IPS-NIHi7 (cell line): ENCODE measurements around the gene TMEM204.

Experiments
- DNase-seq: peaks from one replicate; pipeline ENCODE4 v3.0.0; 2012; ENCODE audit warnings: mixed read lengths; ENCODE audit errors: extremely low spot score

Gene TMEM204

GRCh38 chr16:1520461-1520860 is 13.0 kb upstream of the TMEM204 start:
- no peak for DNase-seq

- DNase-seq, result no peak
Measured at GRCh38 chr16:1523581-1524245, 9.8 kb upstream of the TMEM204 start.

GRCh38 chr16:1524366-1524765 is 9.1 kb upstream of the TMEM204 start:
- no peak for DNase-seq

- DNase-seq, result no peak
Measured at GRCh38 chr16:1525871-1526607, 7.4 kb upstream of the TMEM204 start.

- no peak for DNase-seq
Measured at GRCh38 chr16:1526608-1527555, 6.6 kb upstream of the TMEM204 start.

DNA sequence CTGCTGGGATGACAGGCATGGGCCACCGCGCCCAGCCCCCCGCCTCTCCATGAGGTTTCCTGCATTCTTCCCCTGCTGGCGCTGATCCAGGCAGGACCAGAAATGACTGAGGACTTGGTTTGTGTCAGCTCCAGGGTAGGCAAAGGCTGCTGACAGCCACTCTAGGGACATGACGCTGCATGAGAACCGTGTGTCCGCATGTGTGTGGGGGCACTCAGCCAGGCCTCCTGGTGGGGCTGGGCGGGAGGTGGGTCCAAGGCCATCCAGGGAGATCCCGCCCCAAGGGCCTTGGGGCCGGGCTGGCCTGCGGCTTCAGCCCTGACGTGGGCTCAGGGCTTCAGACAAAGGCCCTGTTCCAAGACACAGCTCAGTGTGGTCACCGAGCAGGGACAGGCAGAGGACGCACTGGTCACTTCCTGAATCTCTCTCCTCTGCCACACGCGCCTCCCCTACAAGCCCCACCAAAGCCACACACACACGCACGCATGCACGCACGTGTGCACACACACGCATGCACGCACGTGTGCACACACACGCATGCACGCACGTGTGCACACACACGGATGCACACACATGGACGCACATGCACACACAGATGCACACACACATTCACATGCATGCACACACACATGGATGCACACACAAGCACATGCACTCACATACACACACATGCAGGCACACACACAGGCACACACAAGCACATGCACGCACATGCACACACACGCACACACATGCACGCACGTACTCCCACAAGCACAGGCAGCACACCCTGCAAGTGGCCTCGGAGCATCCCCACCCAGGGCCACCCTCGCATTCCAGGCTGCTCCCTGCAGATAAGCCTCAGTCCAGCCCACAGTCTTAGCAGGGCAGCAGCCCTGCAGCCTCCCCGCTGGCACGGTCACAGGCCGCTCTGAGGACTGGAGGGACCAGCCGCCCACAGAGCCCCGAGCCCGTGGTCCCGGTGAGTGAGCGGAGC is 5.3 kb upstream of the TMEM204 start:
- no peak for DNase-seq

- no peak for DNase-seq
Measured at GRCh38 chr16:1528921-1529537, 4.4 kb upstream of the TMEM204 start.

GRCh38 chr16:1530349-1530882 is 3.0 kb upstream of the TMEM204 start:
- no peak for DNase-seq

DNA sequence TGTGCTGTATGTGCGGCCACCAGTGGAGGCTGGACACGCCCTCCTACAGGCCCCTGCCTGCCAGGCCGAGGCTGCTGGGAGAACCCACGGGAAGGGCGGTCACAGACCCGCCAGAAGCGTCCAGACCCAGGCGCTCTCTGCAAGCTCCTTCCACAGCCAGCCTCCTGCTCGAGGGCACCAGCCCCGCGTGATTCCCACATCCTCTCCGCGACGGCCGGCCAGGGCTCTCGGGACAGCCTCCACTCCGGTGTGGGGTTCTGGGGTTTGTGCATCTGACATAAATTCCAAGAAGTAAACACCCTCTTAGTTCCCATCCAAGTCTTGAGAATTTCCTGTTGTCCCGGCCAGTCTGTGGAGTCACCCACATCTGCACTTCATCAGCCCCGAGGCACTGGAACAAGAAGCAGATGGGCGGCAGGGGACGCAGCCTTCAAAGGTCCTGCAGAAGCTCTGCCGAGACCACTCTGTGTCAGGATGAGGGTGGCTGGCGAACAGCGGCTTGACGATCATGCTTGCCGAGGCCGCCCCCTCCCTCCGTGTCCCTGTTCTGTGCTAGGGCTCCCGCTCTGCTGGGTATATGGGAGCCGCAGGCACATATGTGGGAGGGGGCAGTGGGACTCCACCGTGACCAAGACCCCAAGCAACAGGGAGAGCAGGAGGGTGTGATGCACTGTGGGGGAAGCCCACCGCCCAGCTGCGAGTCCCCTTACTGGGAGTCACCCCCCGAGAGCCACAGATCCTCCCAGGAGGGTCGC is 2.4 kb upstream of the TMEM204 start:
- no peak for DNase-seq

GRCh38 chr16:1531638-1531910 is 1.9 kb upstream of the TMEM204 start:
- DNase-seq, result no peak

- DNase-seq, result no peak
Measured at GRCh38 chr16:1532081-1532760, 1.2 kb upstream of the TMEM204 start.

- DNase-seq, result no peak
Measured at GRCh38 chr16:1532771-1533170, 695 bp upstream of the TMEM204 start.

DNA sequence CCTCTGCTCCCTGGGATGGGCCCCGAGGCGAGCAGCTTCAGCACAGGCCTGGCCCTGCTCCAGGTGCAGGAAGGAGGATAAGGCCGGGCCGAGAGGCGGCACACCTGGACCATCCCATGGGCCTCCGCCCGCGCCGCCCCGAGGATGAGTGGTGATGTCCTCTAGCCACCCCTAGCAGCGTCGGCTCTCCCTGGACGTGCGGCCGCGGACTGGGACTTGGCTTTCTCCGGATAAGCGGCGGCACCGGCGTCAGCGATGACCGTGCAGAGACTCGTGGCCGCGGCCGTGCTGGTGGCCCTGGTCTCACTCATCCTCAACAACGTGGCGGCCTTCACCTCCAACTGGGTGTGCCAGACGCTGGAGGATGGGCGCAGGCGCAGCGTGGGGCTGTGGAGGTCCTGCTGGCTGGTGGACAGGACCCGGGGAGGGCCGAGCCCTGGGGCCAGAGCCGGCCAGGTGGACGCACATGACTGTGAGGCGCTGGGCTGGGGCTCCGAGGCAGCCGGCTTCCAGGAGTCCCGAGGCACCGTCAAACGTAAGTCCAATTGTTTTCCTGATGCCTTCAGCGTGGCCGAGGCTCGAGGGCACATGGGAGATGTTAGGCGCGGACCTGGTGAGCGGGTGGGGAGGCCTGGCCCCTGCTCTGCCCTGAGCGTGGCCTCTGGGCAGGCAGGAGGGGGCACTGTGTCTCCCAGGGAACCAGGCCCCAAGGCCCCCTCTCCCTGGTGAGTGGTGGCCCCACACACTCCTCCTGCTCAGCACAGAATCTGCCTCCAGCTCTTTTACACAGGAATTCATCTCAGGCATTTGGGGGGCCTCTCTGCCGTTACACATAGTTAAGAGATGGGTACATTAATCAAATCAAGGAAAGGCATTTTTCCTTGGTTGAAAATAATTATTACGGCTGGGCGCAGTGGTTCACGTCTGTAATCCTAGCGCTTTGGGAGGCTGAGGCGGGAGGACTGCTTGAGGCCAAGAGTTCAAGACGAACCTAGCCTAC is 855 bp downstream of the TMEM204 start:
- DNase-seq, result no peak

DNA sequence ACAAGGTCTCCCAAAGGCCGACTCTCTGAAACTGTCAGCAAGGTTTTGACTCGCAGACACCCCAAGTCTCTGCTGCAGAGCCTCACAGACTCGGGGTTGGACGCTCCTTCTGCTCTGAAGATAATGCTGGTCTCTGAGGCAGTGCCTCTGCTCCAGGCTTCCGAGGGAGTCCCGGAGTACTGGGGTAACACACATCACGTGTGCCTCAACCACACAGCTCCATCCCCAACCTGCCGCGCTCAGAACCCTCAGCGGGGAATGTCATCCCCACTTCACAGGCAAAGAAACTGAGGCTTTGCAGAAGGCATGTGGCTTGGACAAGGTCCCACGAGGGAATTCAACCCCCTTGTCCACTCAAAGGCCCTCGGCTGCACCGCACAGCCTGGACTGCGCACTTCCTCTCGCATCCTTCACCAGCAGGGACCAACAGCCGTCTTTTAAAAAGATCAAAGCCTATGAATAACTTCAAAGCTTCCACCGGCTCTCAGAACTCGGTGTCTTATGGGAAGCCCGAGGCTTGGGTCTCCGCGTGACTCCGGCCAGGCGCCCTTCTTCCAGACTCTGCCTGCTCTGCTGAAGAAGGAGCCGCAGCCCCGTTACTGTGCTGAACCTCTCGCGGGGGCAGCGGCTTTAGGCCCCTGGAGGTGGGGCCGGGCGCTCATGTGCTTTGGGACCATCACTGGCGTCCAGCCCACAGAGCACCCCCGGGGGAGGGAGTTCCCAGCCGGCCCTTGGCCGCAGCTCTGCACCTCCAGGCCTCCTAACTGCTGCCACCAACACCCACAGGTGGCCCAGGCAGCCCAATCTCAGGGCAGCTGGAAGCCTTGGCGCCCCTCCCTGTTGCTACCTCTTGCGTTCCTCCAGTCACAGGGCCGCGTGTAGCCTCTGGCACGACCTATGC is 2.2 kb downstream of the TMEM204 start:
- DNase-seq, result no peak

DNA sequence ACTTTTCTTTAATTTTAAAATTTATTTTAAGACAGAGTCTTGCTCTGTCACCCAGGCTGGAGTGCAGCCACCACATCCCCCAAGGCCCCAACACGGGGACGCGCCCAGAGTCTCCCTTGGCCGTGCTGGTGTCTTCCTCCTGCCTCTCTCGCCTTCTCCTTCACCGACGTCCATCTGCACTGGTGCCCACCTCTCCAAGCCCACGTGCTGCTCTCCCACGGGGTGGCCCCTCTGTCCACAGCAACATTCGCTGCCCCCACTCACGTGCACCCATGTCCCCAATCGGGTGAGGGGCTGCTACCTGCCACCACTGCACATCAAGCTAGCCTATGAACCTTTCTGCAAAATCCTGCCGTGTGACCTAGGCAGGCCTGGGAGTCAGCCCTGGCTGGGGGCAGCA is 3.1 kb downstream of the TMEM204 start:
- no peak for DNase-seq

- DNase-seq, result no peak
Measured at GRCh38 chr16:1537138-1537577, 3.7 kb downstream of the TMEM204 start.

GRCh38 chr16:1537763-1538289 is 4.4 kb downstream of the TMEM204 start:
- DNase-seq, result no peak
